Stimulated activated naive CD8-positive, alpha-beta T cell treated with anti-CD3 and anti-CD28 coated beads, Interleukin-15, Interleukin-2, amounts not matched to agents 100 ng/mL and 50 ng/mL, for 24 hours (primary cell): ENCODE results near the gene C1orf226.

Experiments
- H3K27ac Mint-ChIP-seq: one replicate; pipeline ENCODE4 v1.8.0; 2021; ENCODE audit warnings: mild to moderate bottlenecking, mixed read lengths
- H3K27me3 Mint-ChIP-seq: one replicate; pipeline ENCODE4 v1.8.0; 2021; ENCODE audit warnings: mixed read lengths
- H3K36me3 Mint-ChIP-seq: one replicate; pipeline ENCODE4 v1.8.0; 2021; ENCODE audit warnings: low read depth, mixed read lengths
- H3K4me1 Mint-ChIP-seq: one replicate; pipeline ENCODE4 v1.8.0; 2021; ENCODE audit warnings: low read depth, mixed read lengths
- H3K4me3 Mint-ChIP-seq: one replicate; pipeline ENCODE4 v1.8.0; 2021; ENCODE audit warnings: mild to moderate bottlenecking, mixed read lengths
- H3K9me3 Mint-ChIP-seq: one replicate; pipeline ENCODE4 v1.8.0; 2021; ENCODE audit warnings: mixed read lengths

Gene C1orf226

DNA sequence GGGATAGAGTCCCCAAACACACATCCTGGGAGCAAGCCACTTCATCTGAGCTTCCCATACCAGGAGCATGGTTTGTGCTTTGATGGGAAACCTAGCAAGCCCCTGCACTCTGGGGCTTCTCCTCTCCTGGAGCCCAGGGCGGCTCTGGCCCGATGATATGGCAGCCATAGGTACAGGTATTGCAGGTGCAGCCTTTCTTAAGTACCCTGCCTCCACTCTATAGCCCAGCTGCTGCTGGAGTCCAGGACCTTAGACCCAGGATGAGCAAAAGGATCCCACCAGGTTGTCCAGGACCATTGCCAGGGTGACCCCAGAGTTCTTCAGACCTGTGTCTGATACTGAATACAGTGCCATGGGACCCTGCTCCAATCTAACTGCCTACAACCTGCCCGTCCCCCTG is 4.2 kb downstream of the C1orf226 start:
- H3K36me3 Mint-ChIP-seq = no peaks in the 10 kb centered on the region
- peaks cover 11% of the 10 kb centered on the region for H3K27me3 Mint-ChIP-seq
- H3K27ac Mint-ChIP-seq = no peak overlapping the region
- H3K9me3 Mint-ChIP-seq = no peaks in the 10 kb centered on the region
- H3K4me3 Mint-ChIP-seq = no peak overlapping the region
- H3K4me1 Mint-ChIP-seq = no peaks in the 10 kb centered on the region

DNA sequence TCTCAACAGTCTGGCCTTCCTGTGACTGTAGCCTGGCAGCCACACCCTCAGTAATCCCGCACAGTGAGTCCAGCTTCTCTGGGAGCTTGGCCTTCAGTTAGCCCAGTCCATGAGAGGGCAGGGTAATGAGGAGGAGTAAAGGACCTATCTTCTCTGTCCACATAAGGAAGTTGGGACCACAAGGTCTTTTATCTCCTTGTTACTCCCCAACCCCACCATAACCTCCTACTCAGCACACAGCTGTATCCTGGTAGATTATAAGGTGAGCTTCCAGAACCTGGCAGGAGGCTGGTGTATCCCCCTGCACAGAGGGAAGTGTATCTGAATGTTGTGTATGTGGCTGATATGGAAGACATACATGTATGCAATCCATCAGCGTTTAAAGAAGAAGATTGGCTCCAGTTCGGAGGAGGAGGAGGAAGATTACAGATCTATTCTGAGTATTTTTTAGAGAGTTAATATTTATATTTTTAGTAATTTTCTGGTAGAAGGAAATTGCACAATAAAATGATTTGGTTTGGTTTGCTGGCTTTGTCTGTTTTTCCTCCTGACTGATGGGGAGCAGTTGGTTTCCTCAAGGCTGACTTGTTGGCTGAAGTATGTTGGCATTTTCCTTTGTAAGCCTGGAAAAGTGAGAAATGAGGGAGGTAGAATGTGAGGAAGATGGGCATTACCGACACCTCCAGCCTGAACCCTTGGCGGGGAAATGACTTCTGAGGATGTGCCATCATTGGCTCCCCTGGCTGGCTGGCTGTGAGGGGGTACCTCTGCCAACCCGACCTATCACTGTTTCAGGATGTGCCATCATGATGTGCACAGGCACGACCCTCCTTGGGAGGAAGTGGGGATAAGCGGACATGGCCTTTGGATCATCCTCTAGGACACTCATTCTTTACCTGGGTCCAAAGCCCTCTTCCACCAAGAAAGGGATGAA is 5.0 kb downstream of the C1orf226 start:
- no peak overlapping the region for H3K4me3 Mint-ChIP-seq
- no peaks in the 10 kb centered on the region for H3K9me3 Mint-ChIP-seq
- H3K27ac Mint-ChIP-seq = no peak overlapping the region
- H3K36me3 Mint-ChIP-seq = no peaks in the 10 kb centered on the region
- no peaks in the 10 kb centered on the region for H3K4me1 Mint-ChIP-seq
- peaks cover 11% of the 10 kb centered on the region for H3K27me3 Mint-ChIP-seq

DNA sequence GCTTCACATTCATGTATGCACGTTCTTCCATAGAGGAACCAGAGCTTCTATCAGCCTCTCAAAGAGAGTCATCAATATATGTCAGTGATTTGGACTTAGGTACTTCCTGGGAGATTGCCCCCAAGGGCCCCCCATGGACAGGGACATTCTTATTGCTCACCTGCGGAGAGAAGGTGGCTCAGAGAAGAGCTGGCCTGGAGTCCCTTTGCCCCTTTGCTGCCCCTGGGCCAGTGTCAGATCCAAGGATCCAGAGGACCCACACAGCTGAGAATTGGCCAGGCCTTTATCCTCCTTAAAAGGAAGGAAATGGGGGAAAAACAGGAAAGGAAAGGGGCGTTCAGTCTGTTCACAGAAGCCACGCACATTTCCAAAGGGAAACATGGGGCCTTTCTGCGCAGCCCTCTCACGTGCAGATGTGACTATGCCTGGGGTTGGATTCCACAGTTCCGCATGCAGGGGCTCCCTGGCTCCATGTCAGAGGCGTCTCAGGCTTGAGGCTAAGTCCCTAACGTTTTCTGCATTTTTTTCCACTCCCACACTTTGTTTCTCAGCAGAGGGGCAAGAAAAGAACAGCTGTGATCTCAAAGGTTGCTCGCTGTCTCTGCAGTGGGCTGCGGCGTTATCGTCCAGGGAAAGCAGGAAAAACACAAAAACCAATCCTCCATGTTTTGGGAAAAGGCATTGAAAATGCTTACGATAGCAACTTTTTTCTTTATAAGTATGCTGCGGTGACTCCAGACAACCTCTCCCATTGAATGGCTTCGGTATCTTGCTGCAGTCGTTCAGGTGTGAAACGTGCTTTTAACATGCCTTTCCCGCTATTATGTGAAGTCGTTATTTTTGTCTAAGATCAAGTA is 5.9 kb downstream of the C1orf226 start:
- H3K27me3 Mint-ChIP-seq = peaks cover 11% of the 10 kb centered on the region
- H3K4me3 Mint-ChIP-seq = no peak overlapping the region
- H3K27ac Mint-ChIP-seq = no peak overlapping the region
- H3K4me1 Mint-ChIP-seq = no peaks in the 10 kb centered on the region
- no peaks in the 10 kb centered on the region for H3K9me3 Mint-ChIP-seq
- no peaks in the 10 kb centered on the region for H3K36me3 Mint-ChIP-seq

DNA sequence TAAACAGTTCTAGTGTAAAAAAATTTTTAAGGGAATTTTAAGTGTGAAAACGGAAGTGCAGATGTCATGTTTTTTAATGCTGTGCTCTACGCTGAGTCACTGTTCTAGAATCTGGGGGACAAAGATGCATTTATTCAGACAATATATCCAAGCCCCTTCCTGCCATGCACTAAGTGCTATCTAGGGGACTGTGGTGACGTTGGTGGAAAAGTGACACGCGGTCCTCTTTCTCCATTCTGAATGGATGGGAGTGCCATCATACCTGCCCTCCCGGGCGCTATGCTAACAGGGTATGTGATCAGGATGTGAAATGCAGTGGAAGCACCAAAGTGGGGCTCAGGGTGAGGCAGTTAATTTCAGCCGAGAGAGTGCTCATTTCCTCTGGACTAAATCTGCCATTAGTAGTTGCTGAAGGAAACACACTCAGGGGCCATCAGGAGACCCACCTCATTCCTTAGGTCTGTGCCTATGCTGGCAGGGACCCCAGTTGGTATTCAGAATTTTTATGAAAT is 6.6 kb downstream of the C1orf226 start:
- H3K27ac Mint-ChIP-seq = no peak overlapping the region
- no peaks in the 10 kb centered on the region for H3K9me3 Mint-ChIP-seq
- no peaks in the 10 kb centered on the region for H3K4me1 Mint-ChIP-seq
- H3K36me3 Mint-ChIP-seq = no peaks in the 10 kb centered on the region
- no peak overlapping the region for H3K4me3 Mint-ChIP-seq
- peaks cover 13% of the 10 kb centered on the region for H3K27me3 Mint-ChIP-seq

DNA sequence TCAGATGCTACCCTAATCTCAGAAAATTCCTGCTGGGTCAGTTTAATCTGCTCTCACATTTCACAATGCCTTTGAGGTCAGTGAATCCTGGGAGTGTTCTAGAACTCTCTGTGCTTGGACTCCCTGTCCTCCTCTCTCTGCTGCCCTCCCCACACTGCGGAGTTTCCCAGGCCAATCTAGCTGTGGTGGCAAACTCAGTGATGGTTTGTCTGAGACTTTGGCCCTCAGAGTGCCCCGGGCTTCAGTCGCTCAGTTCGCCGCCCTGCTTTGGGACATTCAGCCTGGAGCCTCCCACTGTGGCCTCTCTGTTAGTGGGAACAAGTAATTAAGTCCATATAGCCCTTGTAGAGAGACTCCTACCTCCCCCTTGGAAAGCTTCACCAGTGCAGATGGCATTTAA is 7.1 kb downstream of the C1orf226 start:
- H3K9me3 Mint-ChIP-seq = no peaks in the 10 kb centered on the region
- no peaks in the 10 kb centered on the region for H3K36me3 Mint-ChIP-seq
- H3K4me1 Mint-ChIP-seq = no peaks in the 10 kb centered on the region
- peaks cover 15% of the 10 kb centered on the region for H3K27me3 Mint-ChIP-seq
- no peak overlapping the region for H3K27ac Mint-ChIP-seq
- no peak overlapping the region for H3K4me3 Mint-ChIP-seq

DNA sequence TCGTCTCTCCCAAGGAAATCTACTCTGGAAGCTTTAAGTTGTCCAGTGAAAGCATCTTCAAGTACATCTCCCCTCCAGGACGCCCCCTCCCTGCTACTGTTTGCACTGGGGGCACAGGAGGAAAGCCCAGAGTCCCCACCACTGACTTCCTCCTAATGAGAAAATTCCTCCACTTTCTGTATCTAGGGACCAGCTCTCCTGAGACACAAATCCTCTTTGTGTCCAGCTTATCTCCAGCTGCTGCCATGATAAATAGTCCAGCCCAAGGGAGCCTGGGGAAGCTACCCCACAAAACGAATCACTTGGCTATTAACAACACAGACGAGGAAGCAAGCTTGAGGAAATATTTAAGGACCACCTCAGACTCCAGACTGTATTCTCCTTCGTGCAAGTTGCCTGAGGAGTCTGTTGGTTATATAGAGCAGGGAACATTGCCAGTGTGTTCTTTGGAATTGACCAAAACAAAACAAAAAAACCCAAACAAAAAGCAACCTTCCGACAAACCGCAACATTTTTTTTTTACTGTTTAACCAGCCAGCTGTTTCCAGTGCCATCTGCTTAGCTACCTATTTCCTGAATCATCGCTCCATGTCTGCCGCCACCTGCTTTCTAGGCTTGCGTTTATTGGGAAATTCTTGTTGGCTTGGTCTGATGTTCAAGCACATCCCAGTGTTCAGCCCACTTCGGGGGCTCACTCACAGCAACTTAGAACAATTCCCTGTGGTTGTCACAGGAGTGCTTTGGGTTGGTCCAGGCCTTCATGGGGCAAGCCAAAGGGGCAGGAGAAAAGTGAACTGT is 7.7 kb downstream of the C1orf226 start:
- H3K27me3 Mint-ChIP-seq = peaks cover 15% of the 10 kb centered on the region
- H3K27ac Mint-ChIP-seq = no peak overlapping the region
- no peaks in the 10 kb centered on the region for H3K4me1 Mint-ChIP-seq
- H3K36me3 Mint-ChIP-seq = no peaks in the 10 kb centered on the region
- no peak overlapping the region for H3K4me3 Mint-ChIP-seq
- no peaks in the 10 kb centered on the region for H3K9me3 Mint-ChIP-seq

DNA sequence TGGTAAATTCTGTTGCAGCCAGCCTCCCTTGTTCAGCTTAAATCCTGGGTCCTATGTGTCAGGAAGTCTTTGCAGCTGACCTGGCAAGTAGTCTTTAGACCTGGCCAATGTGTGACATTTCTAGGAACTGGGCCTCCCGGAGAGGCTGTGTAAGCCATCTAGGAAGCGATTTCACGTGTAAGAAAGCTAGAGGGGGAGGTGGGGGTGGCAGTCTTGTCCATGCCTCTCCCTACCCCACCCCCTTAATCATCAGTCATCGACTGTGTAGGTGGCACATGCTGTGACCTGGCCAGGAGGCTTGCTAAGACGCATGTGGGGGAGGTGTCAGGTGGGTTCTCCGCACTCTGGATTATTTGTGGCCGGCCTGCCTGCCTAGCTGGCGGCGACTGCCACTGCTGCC is 8.4 kb downstream of the C1orf226 start:
- Mint-ChIP-seq H3K27me3 (peaks cover 15% of the 10 kb centered on the region), H3K36me3 (no peaks in the 10 kb centered on the region), H3K4me3 (no peak overlapping the region), H3K27ac (no peak overlapping the region), H3K9me3 (no peaks in the 10 kb centered on the region), H3K4me1 (no peaks in the 10 kb centered on the region)

DNA sequence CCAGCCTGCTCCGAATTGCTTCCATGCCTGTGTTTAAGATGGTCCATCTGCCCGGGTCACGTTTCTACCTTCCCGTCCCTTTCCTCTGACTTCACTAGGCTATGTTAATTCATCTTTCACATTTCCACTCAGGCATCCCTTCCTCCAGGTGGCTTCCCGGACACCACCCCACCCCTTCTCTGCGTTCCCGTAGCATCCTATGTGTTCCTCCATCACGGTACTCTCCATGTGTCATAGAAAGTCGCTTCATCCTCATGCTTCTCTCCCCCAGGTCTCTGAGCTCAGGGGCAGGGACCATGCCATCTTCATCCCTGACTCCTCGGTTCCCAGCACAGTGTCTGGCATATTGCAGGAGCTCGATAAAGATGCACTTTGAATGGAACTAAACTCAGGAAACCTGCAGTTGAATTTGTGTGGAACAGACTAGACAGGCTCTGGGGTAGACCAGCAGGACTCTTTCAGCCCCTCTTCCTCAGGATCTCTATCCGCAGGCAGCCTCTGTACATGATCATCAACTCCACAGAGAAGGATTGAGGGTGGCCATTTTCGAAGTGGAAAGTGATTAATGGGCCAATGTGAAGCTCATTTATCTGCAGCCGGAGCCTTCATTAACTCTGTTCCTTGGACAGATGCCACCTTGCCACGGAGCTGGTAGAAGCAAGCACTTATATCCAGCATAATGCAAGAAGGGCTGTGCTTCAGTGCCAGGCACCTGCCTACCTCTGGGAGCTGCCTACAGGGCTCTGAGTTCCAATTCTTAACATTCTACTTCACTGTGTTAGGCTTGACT is 9.1 kb downstream of the C1orf226 start:
- H3K4me3 Mint-ChIP-seq = no peak overlapping the region
- H3K27ac Mint-ChIP-seq = no peak overlapping the region
- no peaks in the 10 kb centered on the region for H3K9me3 Mint-ChIP-seq
- H3K27me3 Mint-ChIP-seq = peaks cover 18% of the 10 kb centered on the region
- no peaks in the 10 kb centered on the region for H3K36me3 Mint-ChIP-seq
- H3K4me1 Mint-ChIP-seq = no peaks in the 10 kb centered on the region

DNA sequence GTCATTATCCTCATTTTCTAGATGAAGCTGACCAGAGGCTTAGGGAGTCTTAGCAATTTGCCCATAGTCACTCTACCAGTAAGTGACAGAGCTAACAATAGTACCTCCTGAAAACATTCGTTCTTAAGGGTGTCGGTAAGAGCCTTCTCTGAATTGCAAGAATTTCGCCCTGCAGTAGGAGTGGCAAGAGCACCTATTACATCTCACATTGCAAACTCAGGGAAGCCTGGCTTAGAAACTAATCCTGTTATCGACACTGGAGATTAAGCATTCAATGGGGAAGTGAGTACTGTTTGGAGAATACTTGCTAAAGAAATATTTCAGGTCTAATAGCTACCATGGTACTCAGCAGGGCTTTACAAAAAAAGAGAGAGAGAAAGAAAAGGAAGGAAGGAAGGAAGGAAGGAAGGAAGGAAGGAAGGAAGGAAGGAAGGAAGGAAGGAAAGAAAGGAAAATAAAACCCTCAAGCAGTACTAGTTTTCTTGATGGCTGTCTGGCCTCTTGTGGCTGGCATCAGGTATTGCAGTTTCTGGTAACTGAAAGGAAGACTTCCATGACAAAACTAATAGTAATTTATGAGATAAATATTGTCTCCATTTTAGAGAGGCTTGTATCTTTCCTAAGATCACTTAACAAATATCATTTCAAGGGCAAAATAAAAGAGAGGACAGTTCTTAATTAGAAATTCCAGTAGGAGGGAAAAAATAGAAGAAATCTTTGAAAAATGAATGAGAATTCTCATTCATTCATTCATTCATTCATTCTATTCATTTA is 10.4 kb downstream of the C1orf226 start:
- no peaks in the 10 kb centered on the region for H3K36me3 Mint-ChIP-seq
- H3K9me3 Mint-ChIP-seq = no peaks in the 10 kb centered on the region
- no peaks in the 10 kb centered on the region for H3K4me1 Mint-ChIP-seq
- no peak overlapping the region for H3K27ac Mint-ChIP-seq
- H3K27me3 Mint-ChIP-seq = peaks cover 23% of the 10 kb centered on the region
- no peak overlapping the region for H3K4me3 Mint-ChIP-seq

DNA sequence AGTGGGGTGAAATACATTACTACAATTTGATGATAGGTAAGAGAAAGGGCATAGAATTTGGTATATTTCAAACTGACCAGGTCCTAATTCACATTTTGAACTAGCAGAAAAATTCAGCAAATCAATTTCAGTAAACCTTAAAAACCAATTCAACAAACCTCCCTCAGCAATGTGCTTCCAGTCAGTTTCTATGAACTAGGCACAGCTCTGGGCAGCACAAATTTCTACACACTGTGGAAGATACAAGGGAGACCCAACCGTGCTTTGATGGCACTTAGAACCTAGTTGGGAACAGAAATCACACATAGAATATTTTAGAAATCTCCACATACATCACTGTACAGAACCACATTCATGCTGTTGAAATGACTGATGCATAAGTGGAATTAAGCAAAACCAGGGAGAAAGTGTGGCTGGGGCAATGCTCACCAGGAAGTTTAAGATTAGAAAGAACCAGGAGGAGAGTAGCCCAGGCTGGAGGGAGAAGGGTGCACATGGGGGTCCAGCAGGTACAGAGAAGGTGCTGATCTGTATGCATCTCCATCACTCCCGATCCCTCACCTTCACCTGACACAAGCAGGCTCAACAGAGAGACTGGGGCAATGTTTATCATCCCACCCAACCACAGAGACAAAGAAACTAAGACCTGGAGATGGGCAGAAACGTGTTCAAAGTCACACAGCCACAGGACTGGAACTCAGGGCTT is 14.8 kb downstream of the C1orf226 start:
- H3K36me3 Mint-ChIP-seq = no peaks in the 10 kb centered on the region
- H3K4me3 Mint-ChIP-seq = no peak overlapping the region
- peaks cover 3% of the 10 kb centered on the region for H3K4me1 Mint-ChIP-seq
- no peak overlapping the region for H3K27ac Mint-ChIP-seq
- peaks cover 40% of the 10 kb centered on the region for H3K27me3 Mint-ChIP-seq
- H3K9me3 Mint-ChIP-seq = no peaks in the 10 kb centered on the region

DNA sequence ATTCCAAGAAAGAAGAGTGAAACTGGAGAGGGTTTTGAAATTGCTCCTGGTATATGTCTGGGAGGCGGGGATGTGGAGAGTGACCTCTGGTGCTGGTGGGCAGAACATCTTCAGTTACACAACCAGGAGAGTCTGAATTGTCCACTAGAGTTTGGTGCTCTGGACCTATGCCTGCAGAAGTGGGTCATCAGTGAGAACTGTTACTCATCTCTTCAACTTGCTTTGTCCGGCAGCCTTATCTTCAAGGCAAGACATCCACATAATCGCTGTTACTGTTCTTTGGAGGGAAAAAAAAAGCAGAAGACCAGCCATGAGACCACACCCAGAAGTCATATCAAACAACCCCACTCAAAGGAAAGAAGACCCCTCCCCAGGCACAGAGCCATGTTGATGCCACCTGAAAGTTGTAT is 15.5 kb downstream of the C1orf226 start:
- H3K27me3 Mint-ChIP-seq = peaks cover 40% of the 10 kb centered on the region
- no peak overlapping the region for H3K27ac Mint-ChIP-seq
- no peak overlapping the region for H3K4me3 Mint-ChIP-seq
- peaks cover 3% of the 10 kb centered on the region for H3K4me1 Mint-ChIP-seq
- no peaks in the 10 kb centered on the region for H3K9me3 Mint-ChIP-seq
- no peaks in the 10 kb centered on the region for H3K36me3 Mint-ChIP-seq

DNA sequence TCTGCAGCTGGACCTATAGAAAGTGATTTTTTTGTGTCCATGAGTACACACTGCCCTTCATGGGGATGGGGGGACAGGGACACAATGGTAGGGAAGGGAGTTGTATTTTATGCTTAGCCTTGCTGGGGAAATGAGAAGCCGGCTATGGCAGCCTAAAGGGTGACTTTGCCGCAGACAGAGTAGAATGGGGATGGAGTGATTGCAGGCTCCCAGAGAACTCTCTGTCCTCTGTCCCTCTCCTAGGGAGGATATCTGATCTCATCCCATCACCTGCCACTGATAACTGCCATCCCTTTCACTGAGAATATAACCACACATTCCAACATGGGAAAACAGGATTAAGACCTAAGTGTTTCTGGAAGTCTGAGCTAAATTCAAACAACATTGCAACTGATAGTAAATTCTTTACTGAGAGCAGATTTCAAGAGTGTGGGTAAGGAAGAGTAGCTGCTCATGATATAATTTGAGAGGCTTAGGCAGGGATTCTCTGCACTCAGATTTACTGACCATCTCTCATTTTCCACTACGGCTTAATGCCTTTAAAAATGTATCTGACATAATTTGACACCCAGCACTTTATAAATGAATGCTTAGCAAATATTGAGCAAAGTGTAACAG is 16.5 kb downstream of the C1orf226 start:
- Mint-ChIP-seq H3K4me3 (no peak overlapping the region), H3K9me3 (no peaks in the 10 kb centered on the region), H3K27me3 (peaks cover 43% of the 10 kb centered on the region), H3K36me3 (no peaks in the 10 kb centered on the region), H3K27ac (no peak overlapping the region), H3K4me1 (peaks cover 3% of the 10 kb centered on the region)
